Suppressor macrophage treated with lipopolysaccharide for 1 hour (primary cell): ENCODE results near the gene PRDM16.
A peak's percentile ranks its signal among the peaks of the same experiment; 100 is the strongest.

Experiments used
- DNase-seq, 3 donors: peaks; one replicate each; pipeline ENCODE4 v3.0.0-alpha.2; 2020 to 2022

The PRDM16 gene

GRCh38 chr1:3056641-3057040, 12.4 kb upstream of the PRDM16 start:
- DNase-seq: no peak

DNA sequence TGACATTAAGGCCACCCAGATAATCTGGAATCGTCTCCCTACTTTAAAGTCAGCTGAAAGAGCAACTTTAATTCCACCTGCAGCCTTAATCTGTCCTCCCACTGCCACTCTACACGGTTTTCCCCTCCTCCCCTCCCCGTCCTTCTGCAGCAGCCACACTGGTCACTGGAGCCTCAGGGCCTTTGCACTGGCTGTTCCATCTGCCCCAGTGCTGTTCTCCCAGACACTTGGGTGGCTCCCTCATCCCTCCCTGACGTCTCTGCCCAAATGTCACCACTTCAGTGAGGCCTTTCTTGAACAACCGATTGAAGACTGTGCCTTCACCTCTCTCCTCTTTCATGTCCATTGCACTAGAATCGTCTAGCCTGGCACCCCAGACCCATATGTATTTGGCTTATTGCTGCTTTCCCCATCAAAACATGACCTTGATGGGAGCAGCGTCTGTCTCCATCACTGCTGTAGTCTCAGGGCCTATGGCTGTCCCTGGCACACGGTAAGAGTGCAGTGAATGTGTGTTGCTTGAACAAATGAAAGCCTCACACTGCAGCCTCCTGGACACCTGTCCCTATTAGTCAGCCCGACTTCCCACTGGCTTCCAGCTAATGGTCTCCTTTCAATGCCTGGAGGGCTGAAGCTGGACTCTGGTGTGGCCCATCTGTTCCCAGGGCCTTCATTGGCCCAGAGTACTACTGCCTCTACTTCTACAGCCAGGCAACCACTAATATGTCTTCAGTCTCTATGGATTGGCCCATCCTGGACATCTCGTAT, 10.6 kb upstream of the PRDM16 start:
- DNase-seq: no peak

GRCh38 chr1:3060127-3060526, 8.9 kb upstream of the PRDM16 start:
- no peak for DNase-seq

DNA sequence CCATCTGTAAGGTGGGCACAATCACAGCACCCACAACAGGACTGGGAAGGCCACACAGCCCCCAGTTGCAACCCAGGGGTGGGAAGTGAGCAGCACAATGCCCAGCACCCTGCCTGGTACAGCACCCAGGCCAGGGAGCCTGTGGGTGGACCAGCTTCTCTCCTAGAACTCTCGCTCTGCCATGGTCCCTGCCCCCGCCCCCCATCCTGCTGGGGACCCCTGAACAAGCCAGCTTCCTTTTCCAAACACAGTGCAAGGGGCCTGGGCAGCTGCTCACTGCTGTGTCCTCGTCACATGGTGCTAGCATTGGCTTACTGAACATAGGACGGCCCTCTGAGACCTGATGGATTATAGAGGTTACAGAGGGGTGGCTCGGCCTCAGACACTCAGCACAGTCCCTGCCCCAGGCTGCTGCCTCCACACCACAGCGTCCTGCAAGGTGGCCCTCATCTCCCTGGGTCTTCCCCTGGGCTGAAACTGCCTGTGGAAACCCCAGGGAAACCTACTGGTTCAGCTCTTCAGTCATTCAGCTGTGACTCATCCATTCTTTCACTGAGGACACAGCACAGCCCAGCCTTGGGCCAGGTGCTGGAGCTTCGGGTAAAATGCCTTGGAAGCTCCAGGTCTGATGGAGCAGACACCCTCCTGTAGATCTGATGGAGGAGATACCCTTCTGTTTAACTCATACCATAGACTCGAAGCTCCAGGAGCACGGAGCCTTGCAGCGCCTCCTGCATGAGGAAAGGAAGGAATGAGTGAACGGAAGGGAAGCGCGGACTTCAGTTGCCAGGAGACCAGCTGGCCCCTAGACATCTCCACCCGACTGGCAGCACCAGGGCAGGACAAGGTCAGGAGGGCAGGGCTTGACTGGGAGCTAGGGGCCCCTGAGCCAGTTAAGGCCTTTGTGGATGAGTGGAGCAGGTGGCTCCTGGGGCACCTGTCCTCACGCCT, 8.1 kb upstream of the PRDM16 start:
- DNase-seq: peak; percentile 23 to 50 (median 35)

DNA sequence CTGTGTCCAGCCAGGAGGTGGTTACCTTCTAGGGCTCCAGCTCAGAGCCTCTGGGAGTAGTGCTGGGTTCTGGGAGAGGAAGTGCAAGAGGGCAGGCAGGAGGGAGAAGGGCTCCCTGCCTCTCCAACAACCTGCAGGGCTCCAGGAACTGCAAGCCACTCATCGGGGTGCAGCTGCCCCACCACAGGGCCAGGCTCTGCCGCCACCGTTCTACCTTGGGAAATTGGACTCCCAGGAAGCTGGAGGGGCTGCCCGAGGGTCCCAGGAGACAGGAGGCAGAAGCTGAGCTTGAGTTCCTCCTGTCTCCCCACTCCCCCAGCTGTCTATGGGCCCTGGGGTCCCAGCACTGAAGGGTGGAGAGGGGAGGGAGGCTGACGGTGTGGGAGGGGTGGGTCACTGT, 7.4 kb upstream of the PRDM16 start:
- no peak for DNase-seq

GRCh38 chr1:3061981-3062615, 6.9 kb upstream of the PRDM16 start:
- DNase-seq: no peak

- no peak for DNase-seq
These were observed 6.2 kb upstream of the PRDM16 start for GRCh38 chr1:3062616-3063378.

DNA sequence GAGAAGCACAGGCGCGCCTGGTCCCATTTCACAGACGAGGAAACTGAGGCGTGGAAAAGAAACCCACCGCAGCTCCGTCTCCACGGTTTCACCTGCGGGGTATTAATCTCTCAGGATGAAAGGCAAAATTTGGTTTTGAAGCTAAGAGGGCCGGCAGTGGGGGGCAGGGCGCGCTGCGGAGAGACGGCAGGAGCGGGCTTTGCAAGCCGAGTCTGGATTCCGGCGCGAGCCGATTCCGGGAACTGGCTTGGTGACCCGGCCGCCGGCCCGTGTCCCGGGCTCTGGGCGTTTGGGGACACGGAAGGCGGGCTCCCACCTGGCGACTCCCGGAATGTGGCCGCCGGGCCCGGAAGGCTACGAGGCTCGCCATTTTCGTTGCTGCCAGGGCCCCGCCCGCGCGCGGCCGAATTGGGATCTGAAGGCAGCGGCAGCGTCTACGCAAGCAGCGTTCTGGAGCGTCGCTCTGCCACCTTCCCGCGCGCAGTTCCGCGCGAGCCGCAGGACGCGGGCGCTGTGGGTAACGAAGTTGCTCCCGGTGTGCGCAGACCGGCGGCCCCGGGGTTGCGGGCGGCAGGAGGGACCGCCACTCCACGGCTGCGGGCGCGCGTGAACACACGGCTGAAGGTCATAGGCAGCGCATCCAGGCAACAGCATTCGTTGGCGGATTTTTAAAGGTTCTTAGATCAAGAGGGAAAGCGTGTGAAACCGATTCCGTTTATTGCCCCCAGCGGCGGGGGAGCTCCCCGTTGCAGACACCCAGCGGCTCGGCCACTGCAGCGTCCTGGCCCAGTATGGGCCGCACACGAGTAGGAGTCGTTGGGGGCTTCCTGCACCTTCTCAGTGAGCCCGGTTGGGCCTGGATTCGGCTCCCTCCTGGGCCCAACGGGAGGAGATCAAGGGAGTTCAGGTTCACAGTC, 5.4 kb upstream of the PRDM16 start:
- DNase-seq: no peak

- DNase-seq: no peak
These were observed 4.6 kb upstream of the PRDM16 start for GRCh38 chr1:3064296-3064850.

GRCh38 chr1:3064901-3065300, 4.1 kb upstream of the PRDM16 start:
- DNase-seq: no peak

DNA sequence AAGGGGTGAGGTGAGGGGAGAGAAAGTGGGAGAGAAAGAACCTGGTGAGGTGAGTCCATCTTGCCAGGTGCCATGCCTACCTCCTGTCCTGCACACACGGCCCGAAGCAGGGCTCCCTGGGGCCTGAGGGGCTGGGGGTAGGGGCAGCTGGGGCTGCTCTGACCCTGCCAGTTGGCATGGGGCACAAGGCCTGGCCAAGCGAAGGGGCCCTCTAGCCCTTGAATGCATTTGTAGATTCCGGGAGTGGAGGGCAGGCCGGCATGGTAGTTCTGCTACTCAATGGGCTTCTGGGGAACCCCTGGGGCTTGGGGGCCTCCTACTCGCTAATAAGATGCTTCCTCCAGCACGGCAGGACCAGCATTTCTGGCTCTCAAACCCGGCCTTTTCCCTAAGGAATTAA, 3.6 kb upstream of the PRDM16 start:
- no peak for DNase-seq

DNA sequence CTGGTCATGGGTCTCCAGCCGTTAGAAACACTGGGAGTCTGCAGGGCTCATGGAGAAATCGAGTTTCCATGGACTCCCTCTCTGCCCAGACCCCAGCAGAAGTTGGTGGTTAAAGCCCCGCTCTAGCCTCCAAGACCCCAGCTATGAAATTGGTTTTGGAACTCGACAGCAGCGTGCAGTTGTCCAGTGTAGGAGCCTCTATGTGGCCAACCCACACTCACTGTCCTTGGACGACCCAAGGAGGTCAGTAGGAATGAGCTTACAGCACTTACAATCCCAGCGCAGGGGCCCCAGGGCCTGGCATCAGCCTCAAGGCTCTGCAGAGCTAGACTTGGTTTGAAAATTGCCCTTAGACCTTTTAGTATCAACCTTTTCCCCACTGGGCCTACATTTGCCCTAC, 3.2 kb upstream of the PRDM16 start:
- DNase-seq: no peak

- peak in 1 of 3 donors; percentile 45 for DNase-seq
These were observed 2.7 kb upstream of the PRDM16 start for GRCh38 chr1:3066250-3066711.

DNA sequence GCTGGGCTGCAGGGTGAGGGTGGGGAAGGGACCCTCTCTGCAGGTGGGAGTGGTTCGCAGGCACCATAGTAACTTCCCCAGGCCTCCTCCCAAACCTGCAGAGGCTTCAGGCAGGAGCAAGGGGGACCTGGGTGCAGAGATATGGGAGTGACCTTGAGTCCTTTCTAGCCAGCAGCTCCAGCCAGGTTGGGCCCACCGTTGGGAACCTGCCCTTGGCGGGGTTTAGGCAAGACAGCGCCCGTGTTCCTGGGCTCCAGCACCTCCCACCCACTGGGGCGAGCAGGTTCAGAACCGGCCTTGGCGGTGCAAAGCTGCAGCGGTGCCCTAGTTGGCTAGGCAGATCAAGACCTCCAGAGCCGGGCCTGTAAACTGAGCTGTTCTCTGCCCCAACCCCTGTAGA, 2.2 kb upstream of the PRDM16 start:
- no peak for DNase-seq

DNA sequence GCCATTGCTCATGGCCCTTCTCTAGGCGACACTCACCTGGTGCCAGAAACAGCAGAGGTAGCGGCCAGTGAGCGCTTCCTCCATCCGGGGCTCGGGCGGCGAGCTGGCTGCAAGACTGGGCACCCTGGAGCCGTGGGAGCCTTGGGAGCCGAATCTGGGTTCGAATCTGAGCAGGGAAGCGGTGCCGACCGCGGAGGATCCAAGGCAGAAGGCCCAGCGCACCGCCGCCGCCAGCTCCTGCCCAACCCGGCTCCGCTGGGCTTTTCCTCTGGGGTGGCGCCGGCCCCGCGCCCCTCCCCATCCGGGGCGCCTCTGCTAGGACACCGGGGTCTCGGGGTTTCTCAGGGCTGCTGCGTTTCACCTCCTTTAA, 1.7 kb upstream of the PRDM16 start:
- no peak for DNase-seq

DNA sequence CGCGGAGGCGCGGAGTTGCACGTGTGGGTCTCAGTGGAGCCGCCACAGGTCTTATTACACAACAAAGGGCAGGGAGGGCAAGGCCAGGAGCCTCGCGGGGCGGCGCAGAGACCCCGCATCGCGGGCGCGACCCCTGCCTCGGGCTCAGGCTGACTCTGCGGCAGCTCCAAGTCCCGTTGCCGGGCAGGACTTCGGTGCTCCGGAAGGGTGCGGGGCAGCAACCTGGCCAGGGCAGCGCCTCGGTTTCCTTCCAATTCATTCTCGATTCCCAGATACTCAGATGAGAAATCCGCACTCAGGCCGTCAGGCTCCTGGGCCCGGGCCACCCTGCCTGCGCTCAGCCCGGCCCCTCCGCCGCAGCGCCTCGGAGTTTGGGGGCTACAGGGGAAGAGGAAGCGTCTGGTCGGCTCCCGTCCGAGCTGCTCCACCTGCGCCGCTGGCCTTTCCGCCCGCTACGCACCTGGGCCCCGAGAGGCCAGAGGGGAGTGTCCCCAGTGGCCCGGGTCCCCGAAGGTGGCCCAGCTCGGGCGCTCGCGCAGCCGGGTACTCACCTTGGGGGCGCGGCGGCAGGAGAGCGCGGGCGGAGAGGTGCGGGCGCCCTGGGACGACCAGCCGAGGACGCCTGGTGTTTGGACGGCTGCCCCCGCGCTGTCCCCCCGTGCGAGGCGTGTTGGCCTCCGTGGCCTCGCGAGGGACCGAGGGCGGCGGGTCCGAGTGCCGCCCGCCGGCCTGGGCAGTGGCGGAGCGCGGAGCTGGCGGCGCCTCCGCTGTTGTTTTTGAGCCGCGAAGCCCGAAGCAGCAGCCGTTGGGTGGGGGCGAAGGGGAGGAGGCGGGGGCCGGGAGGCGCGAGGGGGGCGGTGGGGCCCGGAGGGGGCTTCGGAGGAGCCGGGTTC, 1.1 kb upstream of the PRDM16 start:
- no peak for DNase-seq

DNA sequence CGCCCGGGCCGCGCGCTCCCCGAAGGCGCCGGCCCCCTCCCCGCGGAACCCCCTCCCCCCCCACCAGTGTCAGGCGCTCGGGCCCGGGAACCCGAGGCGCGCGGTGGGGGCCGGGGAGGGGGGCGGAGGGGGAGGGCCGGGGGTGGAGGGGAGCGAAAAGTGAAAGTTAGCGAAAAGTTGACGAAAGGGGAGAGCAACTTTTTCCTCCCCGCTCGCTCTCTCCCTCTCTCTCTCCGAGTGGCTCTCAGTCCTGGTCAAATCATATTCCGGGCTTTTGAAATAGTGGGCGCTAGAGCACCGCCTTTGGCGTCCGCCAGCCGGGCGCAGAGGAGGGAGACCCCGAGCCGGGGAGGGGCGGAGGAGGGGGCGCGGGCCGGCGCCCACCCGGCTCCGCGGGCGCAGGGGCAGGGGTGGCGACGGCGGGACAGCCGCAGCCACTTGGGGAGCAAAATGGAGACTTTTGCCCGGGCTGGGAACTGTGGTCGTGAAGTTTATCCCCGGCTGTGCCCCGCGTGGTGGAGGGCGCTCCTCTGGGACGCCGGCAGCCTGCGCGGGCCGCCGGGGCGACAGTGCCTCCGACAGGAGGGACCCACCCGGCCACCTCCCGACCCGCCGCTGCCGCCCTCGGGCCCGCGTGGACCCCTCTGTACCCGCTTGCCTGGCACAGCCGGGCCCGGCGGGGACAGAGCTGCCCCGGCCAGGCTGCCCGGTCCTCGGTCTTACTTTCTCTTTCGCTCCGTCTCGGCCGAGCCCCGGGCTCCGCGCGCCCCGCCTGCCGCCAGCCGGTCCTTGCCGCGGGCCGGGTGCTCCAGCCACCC, 697 bp downstream of the PRDM16 start:
- DNase-seq: peak; percentile 31 to 76 (median 45)

DNA sequence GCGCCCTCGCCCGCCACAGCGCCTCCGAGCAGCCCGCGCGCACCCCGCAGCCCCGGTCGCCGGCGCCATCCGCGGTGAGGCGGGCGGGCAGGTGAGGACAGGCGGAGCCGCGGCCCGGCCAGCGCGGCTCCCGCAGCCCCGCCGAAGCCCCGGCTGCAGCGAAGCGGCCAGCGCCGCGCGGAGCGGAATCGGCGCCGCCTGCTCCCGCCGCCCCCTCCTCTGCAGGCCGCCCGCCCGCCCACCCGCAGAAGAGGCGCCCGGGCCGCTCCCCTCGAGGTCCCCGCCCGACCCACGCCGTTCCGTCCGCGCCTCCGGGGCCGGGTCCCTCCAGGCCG, 1.3 kb downstream of the PRDM16 start:
- no peak for DNase-seq
